Measurements from ENCODE around the gene COASY.
A peak's percentile ranks its signal among the peaks of the same experiment; 100 is the strongest.

COASY gene

GRCh38 chr17:42566215-42566882, 4.4 kb downstream of the COASY start:
- peaks cover 35 to 54% of the 10 kb centered on the region in 2 donors for H3K36me3 ChIP-seq (ENCODE audit: control insufficient read depth in 1 of 2, insufficient read depth in 2 of 2, low read length in 2 of 2)
- peak overlapping the region; percentile 58 to 91 for H3K4me3 ChIP-seq (ENCODE audit: low read depth in 1 of 2, low read length in 2 of 2)

DNA sequence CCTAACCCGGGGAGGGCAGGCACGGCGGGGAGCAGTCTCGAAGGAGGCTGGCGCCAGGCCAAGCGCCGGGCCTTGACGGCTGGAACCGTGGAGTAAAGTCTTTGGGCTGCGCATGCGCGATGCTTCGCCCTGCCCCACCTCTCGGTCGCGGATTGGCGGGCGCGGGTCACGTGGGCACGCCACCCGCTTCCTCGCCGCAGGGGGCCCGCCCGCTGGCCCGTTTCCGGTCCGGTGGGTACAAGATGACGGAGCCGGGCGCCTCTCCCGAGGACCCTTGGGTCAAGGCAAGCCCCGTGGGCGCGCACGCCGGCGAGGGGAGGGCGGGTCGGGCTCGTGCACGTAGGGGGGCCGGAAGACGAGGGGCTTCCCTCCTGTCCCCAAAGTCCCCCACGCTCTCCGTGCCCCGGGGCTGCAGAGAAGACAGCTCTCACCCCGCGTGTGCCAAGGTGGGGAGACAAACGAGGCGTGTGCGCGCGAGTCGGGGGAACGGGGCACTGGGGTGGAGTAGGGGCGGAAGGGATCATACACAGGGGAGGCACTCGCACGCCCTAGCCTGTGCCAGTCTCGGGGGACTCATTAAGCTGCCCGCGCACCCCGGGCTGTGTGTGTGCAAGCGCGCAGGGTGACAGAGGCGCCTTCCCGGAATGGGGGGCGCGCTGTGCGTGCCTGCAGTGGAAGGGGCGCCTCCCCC, 5.1 kb downstream of the COASY start, which contains the start of gene MLX:
MLX (plus strand) TSS at position 218 of the 691 bp plus-strand sequence; CDS start at position 243, 25 bp downstream.
- peaks cover 13 to 40% of the 10 kb centered on the region in 2 donors for H3K4me1 ChIP-seq (ENCODE audit: control insufficient read depth in 1 of 2, insufficient read depth in 2 of 2, low read length in 2 of 2)
- peaks cover 42 to 61% of the 10 kb centered on the region in 2 donors for H3K36me3 ChIP-seq (ENCODE audit: control insufficient read depth in 1 of 2, insufficient read depth in 2 of 2, low read length in 2 of 2)
- no peaks in the 10 kb centered on the region for H3K9me3 ChIP-seq (ENCODE audit: control insufficient read depth in 1 of 2, low read length in 2 of 2)
- H3K4me3 ChIP-seq (ENCODE audit: low read depth in 1 of 2, low read length in 2 of 2): peak within 1 kb of the TSS; percentile 58 to 91
- H3K27ac ChIP-seq (ENCODE audit: low read length): peak within 1 kb of the TSS; percentile 84
- H3K27me3 ChIP-seq (ENCODE audit: low read depth, low read length): no peaks in the 10 kb centered on the region

More at GRCh38 chr17:42566215-42566882, 4.4 kb downstream of the COASY start:
- Histone ChIP-seq H3K4me1 (ENCODE audit: control insufficient read depth in 1 of 2, insufficient read depth in 2 of 2, low read length in 2 of 2) (peaks cover 13 to 40% of the 10 kb centered on the region in 2 donors), H3K9me3 (ENCODE audit: control insufficient read depth in 1 of 2, low read length in 2 of 2) (no peaks in the 10 kb centered on the region), H3K27ac (ENCODE audit: low read length) (peak overlapping the region; percentile 51), H3K27me3 (ENCODE audit: low read depth, low read length) (no peaks in the 10 kb centered on the region)

- peaks cover 5 to 27% of the 10 kb centered on the region in 2 donors for H3K4me1 ChIP-seq (ENCODE audit: control insufficient read depth in 1 of 2, insufficient read depth in 2 of 2, low read length in 2 of 2)
- H3K36me3 ChIP-seq (ENCODE audit: control insufficient read depth in 1 of 2, insufficient read depth in 2 of 2, low read length in 2 of 2): peaks cover 55 to 70% of the 10 kb centered on the region in 2 donors
- no peaks in the 10 kb centered on the region for H3K9me3 ChIP-seq (ENCODE audit: control insufficient read depth in 1 of 2, low read length in 2 of 2)
- H3K27me3 ChIP-seq (ENCODE audit: low read depth, low read length): no peaks in the 10 kb centered on the region
- peak overlapping the region; percentile 45 for H3K27ac ChIP-seq (ENCODE audit: low read length)
- no peak overlapping the region for H3K4me3 ChIP-seq (ENCODE audit: low read depth in 1 of 2, low read length in 2 of 2)
These were observed 6.6 kb downstream of the COASY start for GRCh38 chr17:42568341-42569111.

DNA sequence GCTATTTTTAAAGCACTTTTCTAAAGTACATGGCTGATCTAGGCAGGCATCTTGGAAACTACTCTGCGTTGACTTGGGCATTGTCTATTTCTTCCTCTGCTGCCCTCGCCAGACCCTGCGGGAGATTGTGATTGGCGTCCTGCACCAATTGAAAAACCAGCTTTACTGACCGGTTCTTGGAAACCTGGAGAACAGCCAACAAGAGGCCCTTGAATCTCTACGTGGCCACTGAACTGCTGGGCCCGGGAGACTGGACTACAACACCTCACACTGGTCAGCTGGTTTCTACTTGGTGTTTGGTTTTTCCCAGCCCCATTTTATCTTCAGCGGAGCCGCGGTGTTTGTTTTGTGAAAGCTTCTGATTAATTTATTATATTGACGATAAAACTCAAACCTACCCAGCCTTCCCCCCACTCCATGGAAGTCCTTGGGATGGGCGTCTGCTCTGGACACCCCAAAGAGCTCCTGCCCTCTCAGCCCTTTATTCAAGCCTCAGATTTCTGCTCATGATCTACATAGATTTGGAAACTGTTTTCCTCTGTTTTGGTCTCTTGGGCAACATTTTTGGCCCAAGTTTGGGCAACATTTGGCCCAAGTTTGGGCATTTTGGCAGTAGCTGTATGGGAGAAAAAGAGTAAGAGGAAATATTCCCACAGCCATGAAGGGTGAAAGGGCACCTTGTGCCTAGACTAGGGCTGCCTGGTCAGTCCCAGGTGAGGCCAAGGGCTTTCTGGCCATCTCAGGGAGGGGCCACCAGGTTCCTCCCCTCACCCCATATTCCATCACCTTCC, 9.7 kb downstream of the COASY start:
- H3K27me3 ChIP-seq (ENCODE audit: low read depth, low read length): no peaks in the 10 kb centered on the region
- no peak overlapping the region for H3K4me3 ChIP-seq (ENCODE audit: low read depth in 1 of 2, low read length in 2 of 2)
- peaks cover 53 to 64% of the 10 kb centered on the region in 2 donors for H3K36me3 ChIP-seq (ENCODE audit: control insufficient read depth in 1 of 2, insufficient read depth in 2 of 2, low read length in 2 of 2)
- H3K9me3 ChIP-seq (ENCODE audit: control insufficient read depth in 1 of 2, low read length in 2 of 2): no peaks in the 10 kb centered on the region
- H3K27ac ChIP-seq (ENCODE audit: low read length): no peak overlapping the region
- H3K4me1 ChIP-seq (ENCODE audit: control insufficient read depth in 1 of 2, insufficient read depth in 2 of 2, low read length in 2 of 2): peaks cover 1 to 12% of the 10 kb centered on the region in 2 donors

DNA sequence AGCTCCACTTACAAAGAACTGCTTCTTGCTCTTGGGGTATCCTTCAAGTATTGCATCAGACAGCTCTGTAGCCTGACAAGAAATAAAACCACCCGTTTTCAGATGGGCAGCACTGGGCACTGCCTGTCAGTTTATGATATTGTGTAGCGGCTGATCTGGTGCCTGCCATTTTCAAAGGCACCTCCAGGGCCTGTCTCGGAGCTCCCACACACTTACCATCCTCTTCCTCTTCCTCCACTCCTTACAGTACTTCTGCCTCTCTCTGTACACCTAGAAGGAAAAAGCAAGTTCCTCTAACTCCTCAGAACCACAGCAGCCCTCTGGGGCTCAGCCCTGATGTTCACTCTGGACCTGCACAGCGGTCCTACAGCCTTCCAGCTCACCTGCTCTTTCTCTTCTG, 11.1 kb downstream of the COASY start:
- peaks cover 53 to 64% of the 10 kb centered on the region in 2 donors for H3K36me3 ChIP-seq (ENCODE audit: control insufficient read depth in 1 of 2, insufficient read depth in 2 of 2, low read length in 2 of 2)
- no peak overlapping the region for H3K4me3 ChIP-seq (ENCODE audit: low read depth in 1 of 2, low read length in 2 of 2)
- H3K27ac ChIP-seq (ENCODE audit: low read length): no peak overlapping the region
- H3K27me3 ChIP-seq (ENCODE audit: low read depth, low read length): no peaks in the 10 kb centered on the region
- H3K4me1 ChIP-seq (ENCODE audit: control insufficient read depth in 1 of 2, insufficient read depth in 2 of 2, low read length in 2 of 2): peaks cover 8 to 9% of the 10 kb centered on the region in 2 donors
- H3K9me3 ChIP-seq (ENCODE audit: control insufficient read depth in 1 of 2, low read length in 2 of 2): no peaks in the 10 kb centered on the region

DNA sequence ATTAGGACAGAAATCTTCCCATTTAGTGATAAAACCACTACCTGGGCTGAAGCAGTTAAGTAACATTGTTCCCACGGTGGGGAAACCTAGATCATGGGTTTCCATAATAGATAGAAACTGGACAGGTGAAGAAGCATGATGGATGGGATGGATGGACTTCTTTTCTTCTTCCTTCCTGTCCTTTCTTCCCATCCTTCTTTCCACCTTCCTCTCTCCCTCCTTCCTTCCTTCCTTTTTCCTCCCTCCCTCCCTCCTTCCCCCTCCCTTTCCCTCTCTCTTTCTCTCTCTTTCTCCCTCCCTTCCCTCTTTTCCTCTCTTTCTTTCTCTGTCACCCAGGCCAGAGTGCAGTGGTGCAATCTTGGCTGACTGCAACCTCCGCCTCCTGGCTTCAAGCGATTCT, 12.5 kb downstream of the COASY start:
- Histone ChIP-seq H3K27me3 (ENCODE audit: low read depth, low read length) (no peaks in the 10 kb centered on the region), H3K4me1 (ENCODE audit: control insufficient read depth in 1 of 2, insufficient read depth in 2 of 2, low read length in 2 of 2) (peaks cover 12 to 15% of the 10 kb centered on the region in 2 donors), H3K4me3 (ENCODE audit: low read depth in 1 of 2, low read length in 2 of 2) (no peak overlapping the region), H3K9me3 (ENCODE audit: control insufficient read depth in 1 of 2, low read length in 2 of 2) (no peaks in the 10 kb centered on the region), H3K27ac (ENCODE audit: low read length) (no peak overlapping the region), H3K36me3 (ENCODE audit: control insufficient read depth in 1 of 2, insufficient read depth in 2 of 2, low read length in 2 of 2) (peaks cover 47 to 51% of the 10 kb centered on the region in 2 donors)

DNA sequence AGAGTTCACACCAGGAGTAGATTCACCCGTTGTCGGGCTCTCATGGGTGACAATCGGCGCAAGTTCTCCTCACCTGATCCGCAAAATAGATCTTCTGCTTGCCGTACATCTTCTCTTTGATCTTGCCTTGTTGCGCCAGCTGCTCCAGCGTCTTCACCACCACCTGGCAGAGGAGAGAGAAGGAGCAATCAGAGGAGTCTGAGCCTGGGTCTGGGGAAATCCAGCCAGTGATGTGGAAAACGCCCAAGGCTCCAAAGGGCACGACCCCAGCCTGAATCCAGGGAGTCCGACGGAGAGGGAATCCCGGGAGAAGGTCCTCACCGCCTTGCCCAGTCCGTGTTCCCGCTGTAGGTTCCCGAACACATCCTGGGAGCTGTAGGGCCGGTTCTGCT, 15.2 kb downstream of the COASY start:
- peak overlapping the region; percentile 93 for H3K27ac ChIP-seq (ENCODE audit: low read length)
- no peaks in the 10 kb centered on the region for H3K27me3 ChIP-seq (ENCODE audit: low read depth, low read length)
- H3K36me3 ChIP-seq (ENCODE audit: control insufficient read depth in 1 of 2, insufficient read depth in 2 of 2, low read length in 2 of 2): peaks cover 42% of the 10 kb centered on the region in 2 donors
- H3K9me3 ChIP-seq (ENCODE audit: control insufficient read depth in 1 of 2, low read length in 2 of 2): no peaks in the 10 kb centered on the region
- H3K4me3 ChIP-seq (ENCODE audit: low read depth in 1 of 2, low read length in 2 of 2): peak overlapping the region; percentile 89 to 93
- peaks cover 12 to 15% of the 10 kb centered on the region in 2 donors for H3K4me1 ChIP-seq (ENCODE audit: control insufficient read depth in 1 of 2, insufficient read depth in 2 of 2, low read length in 2 of 2)

DNA sequence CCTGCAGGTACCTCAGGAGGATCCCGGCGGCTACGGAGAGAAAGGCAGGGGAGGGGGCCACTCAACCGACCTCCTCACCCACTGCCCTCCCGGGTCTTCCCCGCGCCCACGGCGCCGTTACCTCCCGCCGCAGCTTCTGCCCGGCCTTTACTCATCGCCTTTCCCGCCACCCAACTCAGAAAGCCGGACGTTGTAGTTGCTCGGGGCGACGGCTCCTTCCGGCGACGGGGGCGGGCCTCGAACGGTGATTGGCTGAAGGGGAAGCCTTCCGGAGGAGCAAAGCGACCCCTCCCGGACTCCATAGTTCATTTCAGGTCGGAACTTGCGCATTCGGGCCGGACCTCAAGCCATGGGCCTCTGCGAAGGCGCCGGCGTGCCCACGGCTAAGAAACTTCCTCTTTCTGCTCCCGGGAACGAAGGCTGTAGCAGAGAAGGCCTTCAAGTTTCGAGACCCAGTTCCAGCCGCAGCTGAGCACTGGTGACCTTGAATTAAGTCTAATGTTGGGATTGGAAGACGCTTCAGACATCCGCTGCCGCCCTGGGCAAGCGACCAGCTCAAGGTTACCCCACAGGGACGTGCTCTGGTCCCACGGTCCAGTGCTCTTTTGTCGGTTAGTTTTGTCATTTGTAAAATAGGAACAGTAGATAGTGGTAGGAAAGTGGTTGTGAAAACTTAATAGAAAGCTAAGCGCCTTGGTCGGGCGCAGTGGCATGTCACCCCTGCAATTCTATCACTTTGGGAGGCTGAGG, 15.8 kb downstream of the COASY start, which contains the start of gene PSMC3IP:
PSMC3IP (minus strand) TSS at position 198 of the 750 bp plus-strand sequence; CDS start at position 155, 43 bp downstream.
- Histone ChIP-seq H3K9me3 (ENCODE audit: control insufficient read depth in 1 of 2, low read length in 2 of 2) (no peaks in the 10 kb centered on the region), H3K27ac (ENCODE audit: low read length) (peak within 1 kb of the TSS; percentile 93), H3K27me3 (ENCODE audit: low read depth, low read length) (no peaks in the 10 kb centered on the region), H3K36me3 (ENCODE audit: control insufficient read depth in 1 of 2, insufficient read depth in 2 of 2, low read length in 2 of 2) (peaks cover 42 to 44% of the 10 kb centered on the region in 2 donors), H3K4me3 (ENCODE audit: low read depth in 1 of 2, low read length in 2 of 2) (peak within 1 kb of the TSS; percentile 89 to 93), H3K4me1 (ENCODE audit: control insufficient read depth in 1 of 2, insufficient read depth in 2 of 2, low read length in 2 of 2) (peaks cover 12 to 15% of the 10 kb centered on the region in 2 donors)

- H3K4me3 ChIP-seq (ENCODE audit: low read depth in 1 of 2, low read length in 2 of 2): peak overlapping the region; percentile 89 to 93
- H3K27ac ChIP-seq (ENCODE audit: low read length): peak overlapping the region; percentile 93
- H3K4me1 ChIP-seq (ENCODE audit: control insufficient read depth in 1 of 2, insufficient read depth in 2 of 2, low read length in 2 of 2): peaks cover 12 to 15% of the 10 kb centered on the region in 2 donors
- no peaks in the 10 kb centered on the region for H3K27me3 ChIP-seq (ENCODE audit: low read depth, low read length)
- H3K36me3 ChIP-seq (ENCODE audit: control insufficient read depth in 1 of 2, insufficient read depth in 2 of 2, low read length in 2 of 2): peaks cover 42 to 44% of the 10 kb centered on the region in 2 donors
- no peaks in the 10 kb centered on the region for H3K9me3 ChIP-seq (ENCODE audit: control insufficient read depth in 1 of 2, low read length in 2 of 2)
These were observed 16.4 kb downstream of the COASY start for GRCh38 chr17:42578282-42578869.

All from muscle layer of duodenum (tissue), 2 donors.